K562 (cell line): Measurements from ENCODE around the gene RETN. TPM values are rescaled to one million over a fixed set of nuclear protein-coding genes. Genes with fewer than 3 reads are reported as not detected.
A peak's percentile ranks its signal among the peaks of the same experiment; 100 is the strongest.

Experiments used
- ATAC-seq: fragments of 200-7000 bp; cut with Tn5 transposase; 3 replicates; pipeline ENCODE4 v1.9.1; 2020; ENCODE audit warnings: moderate library complexity
- BruUV-seq: library from RNA; stranded (reverse); fragments of 400-500 nt; replicated peaks from 2 replicates; lab custom pipeline; 2021; lab: Mats Ljungman, UMichigan
- CTCF ChIA-PET: fragments of 300-600 bp; formaldehyde crosslinking; extraction: SDS; loops from one replicate; lab custom pipeline; 2021; ENCODE audit warnings: low intra/inter-chr PET ratio; lab: Yijun Ruan, JAX
- POLR2A ChIA-PET: fragments of 300-600, 350-650 bp; sonication (Branson Sonifier 250); formaldehyde crosslinking; extraction: SDS; loops from one replicate; lab custom pipeline; 2021; ENCODE audit warnings: antibody characterized with exemption, inconsistent platforms; lab: Yijun Ruan, JAX
- DNase-seq, 4 experiments: peaks; one replicate each; pipeline versions ENCODE4 v3.0.0 to v3.0.0-alpha.2; 2011 to 2018; ENCODE audit warnings: low spot score in 3 of 4, mixed read lengths in 3 of 4; ENCODE audit errors: extremely low read depth in 1 of 4
- FAIRE-seq: peaks from 2 replicates; lab custom pipeline; 2011; peaks lifted over from hg19 to GRCh38; lab: Jason Lieb, UNC
- H2AFZ ChIP-seq: 2 replicates; pipeline ENCODE4 v1.6.0; 2011; ENCODE audit warnings: low read depth, low read length, control low read depth, inconsistent platforms
- H3K27ac ChIP-seq: fragments of 200-600 bp; 3 replicates; pipeline ENCODE4 v1.8.0; 2011; ENCODE audit warnings: low read depth, mild to moderate bottlenecking, control low read depth, inconsistent platforms, low read length, moderate library complexity, mixed read lengths; ENCODE audit errors: extremely low read depth
- H3K27me3 ChIP-seq, 2 experiments: fragments of 300-600 bp in 1 of 2; 2 replicates in 1 of 2; 3 replicates in 1 of 2; pipeline versions ENCODE4 v1.6.0 to v1.8.0; 2011; ENCODE audit warnings: inconsistent platforms in 2 of 2, low read length in 2 of 2, mild to moderate bottlenecking in 1 of 2, mixed read lengths in 1 of 2, moderate library complexity in 1 of 2; ENCODE audit not compliant: control insufficient read depth in 2 of 2, insufficient read depth in 2 of 2
- H3K36me3 ChIP-seq: fragments of 300-600 bp; 3 replicates; pipeline ENCODE4 v1.8.0; 2011; ENCODE audit warnings: mild to moderate bottlenecking, low read length, inconsistent platforms; ENCODE audit not compliant: control insufficient read depth, insufficient read depth
- H3K4me1 ChIP-seq, 2 experiments: fragments of 200-600 bp in 1 of 2; replicated peaks in 1 of 2; 2 replicates in 1 of 2; 3 replicates in 1 of 2; pipeline versions ENCODE4 v1.5.1 to v1.8.0; 2011; ENCODE audit warnings: inconsistent platforms in 2 of 2, low read length in 2 of 2, mild to moderate bottlenecking in 1 of 2, mixed read lengths in 1 of 2, moderate library complexity in 1 of 2; ENCODE audit not compliant: control insufficient read depth in 2 of 2, insufficient read depth in 2 of 2
- H3K4me2 ChIP-seq: 2 replicates; pipeline ENCODE4 v1.6.1; 2011; ENCODE audit warnings: low read length, control low read depth, inconsistent platforms, mixed read lengths; ENCODE audit not compliant: insufficient read depth
- H3K4me3 ChIP-seq: fragments of 200-600 bp; sonication (generic), shearing (Covaris generic); 2 replicates; pipeline ENCODE4 v1.5.1; 2016; ENCODE audit warnings: control low read depth, inconsistent platforms
- H3K79me2 ChIP-seq: fragments of 200-600 bp; 3 replicates; pipeline ENCODE4 v1.8.0; 2011; ENCODE audit warnings: low read length, inconsistent platforms; ENCODE audit not compliant: control insufficient read depth, insufficient read depth
- H3K9ac ChIP-seq, 2 experiments: 2 replicates each; pipeline versions ENCODE4 v1.6.0 to v1.6.1; 2011; ENCODE audit warnings: low read depth in 2 of 2, low read length in 2 of 2, control low read depth in 1 of 2, inconsistent platforms in 1 of 2, mild to moderate bottlenecking in 1 of 2, mixed read lengths in 1 of 2; ENCODE audit not compliant: insufficient read depth in 1 of 2
- H3K9me1 ChIP-seq: one replicate; pipeline ENCODE4 v1.6.0; 2011; ENCODE audit warnings: inconsistent platforms, mild to moderate bottlenecking, low read length, moderate library complexity; ENCODE audit not compliant: control insufficient read depth, insufficient read depth
- H3K9me3 ChIP-seq: replicated peaks from 2 replicates; pipeline ENCODE4 v1.5.1; 2011; ENCODE audit warnings: low read depth, low read length, inconsistent platforms; ENCODE audit not compliant: control insufficient read depth, insufficient read depth
- H4K20me1 ChIP-seq: replicated peaks from 2 replicates; pipeline ENCODE4 v1.6.1; 2011; ENCODE audit warnings: low read length, inconsistent platforms, mixed read lengths; ENCODE audit not compliant: control insufficient read depth, insufficient read depth
- BACH1 ChIP-seq: fragments of 200-800 bp; sonication (Bioruptor generic); IDR thresholded peaks from 2 replicates; pipeline ENCODE4 v1.6.1; 2016; ENCODE audit warnings: missing genetic modification characterization, missing compliant biosample characterization
- CTCF ChIP-seq, 3 experiments: IDR thresholded peaks in 2 of 3; conservative IDR thresholded peaks in 1 of 3; 2 replicates each; pipeline ENCODE4 v1.5.1; 2011 to 2012; ENCODE audit warnings: low read length in 3 of 3, mild to moderate bottlenecking in 3 of 3, control low read depth in 2 of 3, improper control_type of control experiment in 1 of 3, inconsistent platforms in 1 of 3, low read depth in 1 of 3, mixed read lengths in 1 of 3, moderate library complexity in 1 of 3; ENCODE audit not compliant: insufficient read depth in 2 of 3
- DNMT1 ChIP-seq: fragments of 450-650 bp; IDR thresholded peaks from 2 replicates; pipeline ENCODE4 v1.6.1; 2016; ENCODE audit warnings: antibody characterized with exemption, mild to moderate bottlenecking
- NR2C2 ChIP-seq, 2 experiments: fragments of 200-800 bp in 1 of 2; sonication (Bioruptor generic) in 1 of 2; sonication (generic) in 1 of 2; formaldehyde crosslinking in 1 of 2; IDR thresholded peaks; 2 replicates each; pipeline versions ENCODE4 v1.6.1 to v1.8.0; 2016 to 2022; ENCODE audit warnings: mild to moderate bottlenecking in 1 of 2, missing compliant biosample characterization in 1 of 2, missing genetic modification characterization in 1 of 2, missing genetic modification reagents in 1 of 2
- POLR2G ChIP-seq: fragments of 200-400 bp; formaldehyde crosslinking; IDR thresholded peaks from 2 replicates; pipeline ENCODE4 v1.6.1; 2017; ENCODE audit warnings: low read depth, mild to moderate bottlenecking, antibody characterized with exemption, low read length, moderate library complexity
- RBFOX2 ChIP-seq: fragments of 200-400 bp; formaldehyde crosslinking; IDR thresholded peaks from 2 replicates; pipeline ENCODE4 v1.6.1; 2017; ENCODE audit warnings: low read depth, mild to moderate bottlenecking, low read length, moderate library complexity
- ZBTB33 ChIP-seq: sonication (generic); formaldehyde crosslinking; IDR thresholded peaks from 2 replicates; pipeline ENCODE4 v1.8.1; 2023; ENCODE audit warnings: mild to moderate bottlenecking, missing genetic modification reagents
- ZNF23 ChIP-seq: fragments of 250-450 bp; sonication (Bioruptor Pico); IDR thresholded peaks from 2 replicates; pipeline ENCODE4 v1.4.0; 2020; ENCODE audit warnings: mild to moderate bottlenecking
- WGBS: fragments of 100-300 bp; shearing (Covaris generic); methylation state at CpG from one replicate; pipeline ENCODE4 v1.1.6; 2016; ENCODE audit warnings: low coverage, mixed read lengths; ENCODE audit not compliant: insufficient coverage; ENCODE audit errors: missing lambda C conversion rate; 5-methylcytosine and 5-hydroxymethylcytosine counted together
- in situ Hi-C: fragments of 300-500 bp; cut with MboI; formaldehyde crosslinking; loops from 4 replicates; pipeline ENCODE4 v1.15.0; 2018; ENCODE audit warnings: inconsistent platforms, mixed read lengths
- intact Hi-C: fragments of 100-400 bp; cut with micrococcal nuclease; formaldehyde crosslinking; loops from 2 replicates; pipeline ENCODE4 v1.14.2; 2022
- polyA plus RNA-seq, 8 experiments: library from polyadenylated mRNA; depleted of rRNA in 4 of 8; stranded (reverse) in 5 of 8; unstranded in 3 of 8; fragments of >200 nt; fragmentation: Nextera tagmentation in 2 of 8; fragmentation: Illumina TruSeq in 1 of 8; extraction: Ambion mirVana in 2 of 8; extraction: Trizol in 1 of 8; gene quantifications; 2 replicates each; pipeline versions ENCODE4 v1.2.1 to v1.2.3, GENCODE V29; 2011 to 2014; ENCODE audit warnings: inconsistent platforms in 1 of 8, missing spikeins in 1 of 8
- total RNA-seq, 7 experiments: library from RNA; depleted of rRNA in 6 of 7; stranded (reverse); fragments of >200 nt in 6 of 7; fragmentation: Illumina TruSeq in 2 of 7; extraction: Trizol in 2 of 7; gene quantifications; 2 replicates each; pipeline versions ENCODE4 v1.2.1 to v1.2.3, GENCODE V29; 2011 to 2021; ENCODE audit warnings: low replicate concordance in 1 of 7

The RETN gene
- total and polyA plus RNA-seq, 9 of the 15 experiments (the other 6 are each of a cell fraction or from before 2014, with no cell fraction given), result not detected

GRCh38 chr19:7641290-7642276, 27.3 kb upstream of the RETN start:
- H3K4me1 ChIP-seq, result peaks cover 4 to 76% of the 10 kb centered on the region in 2 experiments; a peak in 4 of 5 replicates
- no peak overlapping the region for H3K4me3 ChIP-seq
- 87% methylated on average over 24 of the region's 43 CpGs for WGBS
- H3K79me2 ChIP-seq, result peaks cover 39% of the 10 kb centered on the region
- H3K9me1 ChIP-seq, result no peaks in the 10 kb centered on the region
- TF ChIP-seq BACH1 (no peak), NR2C2 (CRISPR knock-in tag; IDR thresholded peaks at IDR 0.05) (0 out of 2 replicates have a peak, but pooled peaks have one; percentile 26), NR2C2 (tag; IDR thresholded peaks at IDR 0.05) (no peak), CTCF (IDR thresholded peaks at IDR 0.05 in 2 of 3, conservative IDR thresholded peaks at IDR 0.05 in 1 of 3; ENCODE audit: insufficient read depth in 2 of 3, low read depth in 1 of 3, low read length in 3 of 3) (0 out of 6 replicates have a peak, but pooled peaks of 2 of the 3 experiments have one; percentile 10 to 35), DNMT1 (no peak), POLR2G (peak; percentile 61), ZNF23 (no peak), ZBTB33 (CRISPR knock-in tag) (peak; percentile 49), RBFOX2 (peak; percentile 53)
- peaks cover 67% of the 10 kb centered on the region; the same call in 2 of the 3 replicates for H3K36me3 ChIP-seq
- BruUV-seq, result no TSS peak
- no peak for ATAC-seq
- no peaks in the 10 kb centered on the region; a peak in 1 of 5 replicates for H3K27me3 ChIP-seq
- peaks cover 6% of the 10 kb centered on the region; the same call in 1 of the 2 replicates for H3K9me3 ChIP-seq
- no peak for FAIRE-seq
- intact Hi-C loops, result no loop called here
- POLR2A ChIA-PET, result interaction anchor here (0.5 to 1.1 kb wide), 4 partner anchors 12 to 115 kb away, joined by 3 to 4 read pairs (median 3); partner anchors contain the start of genes PET100 and XAB2
- DNase-seq, result no peak
- H3K9ac ChIP-seq, result no peak overlapping the region
- in situ Hi-C loops, result no loop called here
- peaks cover 21% of the 10 kb centered on the region for H4K20me1 ChIP-seq
- no peak overlapping the region for H3K27ac ChIP-seq
- H2AFZ ChIP-seq, result no peak overlapping the region
- CTCF ChIA-PET, result no interaction called here
- H3K4me2 ChIP-seq, result no peak overlapping the region
